Measurements from ENCODE around the gene PPFIBP2. TPM values are rescaled to one million over a fixed set of nuclear protein-coding genes. Genes with fewer than 3 reads are reported as not detected.

PPFIBP2 gene
- total RNA-seq, 1 donor from 2014 or later = 415 TPM

- peak; percentile 86 for DNase-seq (ENCODE audit: low spot score)
These were observed 151.9 kb downstream of the PPFIBP2 start for GRCh38 chr11:7665473-7666291.

GRCh38 chr11:7666292-7666866, 152.6 kb downstream of the PPFIBP2 start:
- no peak for DNase-seq (ENCODE audit: low spot score)

- no peak for DNase-seq (ENCODE audit: low spot score)
These were observed 153.7 kb downstream of the PPFIBP2 start for GRCh38 chr11:7667460-7667859.

GRCh38 chr11:7668464-7668863, 154.7 kb downstream of the PPFIBP2 start:
- DNase-seq (ENCODE audit: low spot score) = no peak

GRCh38 chr11:7668911-7669310, 155.1 kb downstream of the PPFIBP2 start:
- DNase-seq (ENCODE audit: low spot score) = no peak

- DNase-seq (ENCODE audit: low spot score) = no peak
These were observed 156.8 kb downstream of the PPFIBP2 start for GRCh38 chr11:7670641-7671040.

GRCh38 chr11:7671347-7672215, 157.8 kb downstream of the PPFIBP2 start:
- no peak for DNase-seq (ENCODE audit: low spot score)

GRCh38 chr11:7672276-7672959, 158.6 kb downstream of the PPFIBP2 start:
- peak; percentile 69 for DNase-seq (ENCODE audit: low spot score)

GRCh38 chr11:7672960-7673723, 159.3 kb downstream of the PPFIBP2 start, which contains the start of gene CYB5R2:
TSS of gene CYB5R2 (minus strand) at chr11:7673500. CDS start at chr11:7672825, 675 bp downstream.
- DNase-seq (ENCODE audit: low spot score) = peak; percentile 87

GRCh38 chr11:7673724-7674434, 160.1 kb downstream of the PPFIBP2 start:
- peak; percentile 74 for DNase-seq (ENCODE audit: low spot score)

- no peak for DNase-seq (ENCODE audit: low spot score)
These were observed 161.8 kb downstream of the PPFIBP2 start for GRCh38 chr11:7675631-7676030.

GRCh38 chr11:7677071-7677470, 163.3 kb downstream of the PPFIBP2 start:
- DNase-seq (ENCODE audit: low spot score) = peak; percentile 22

- DNase-seq (ENCODE audit: low spot score) = no peak
These were observed 164.0 kb downstream of the PPFIBP2 start for GRCh38 chr11:7677796-7678201.

- DNase-seq (ENCODE audit: low spot score) = no peak
These were observed 169.8 kb downstream of the PPFIBP2 start for GRCh38 chr11:7683571-7683970.

- no peak for DNase-seq (ENCODE audit: low spot score)
These were observed 173.0 kb downstream of the PPFIBP2 start for GRCh38 chr11:7686761-7687160.

- no peak for DNase-seq (ENCODE audit: low spot score)
These were observed 173.6 kb downstream of the PPFIBP2 start for GRCh38 chr11:7687386-7687785.

GRCh38 chr11:7688238-7688826, 174.5 kb downstream of the PPFIBP2 start:
- DNase-seq (ENCODE audit: low spot score) = no peak

- DNase-seq (ENCODE audit: low spot score) = no peak
These were observed 175.4 kb downstream of the PPFIBP2 start for GRCh38 chr11:7689239-7689638.

- DNase-seq (ENCODE audit: low spot score) = no peak
These were observed 176.8 kb downstream of the PPFIBP2 start for GRCh38 chr11:7690648-7691047.
